Spleen (tissue), 7 donors: ENCODE measurements around the gene XRCC1.

Experiments
- POLR2A ChIP-seq, 3 donors: fragments of 450-650 bp; IDR thresholded peaks; one replicate each; pipeline ENCODE4 v1.5.1; 2017; ENCODE audit warnings: antibody characterized with exemption in 3 of 3, mild to moderate bottlenecking in 1 of 3
- TF ChIP-seq, protein P1 (sequence below), 11 experiments: fragments of 200-600 bp in 7 of 11; fragments of 450-650 bp in 4 of 11; sonication (generic) in 4 of 11; IDR thresholded peaks in 8 of 11; conservative IDR thresholded peaks in 3 of 11; 1 replicate in 7 of 11; 2 replicates in 4 of 11; pipeline versions ENCODE4 v1.4.0 to v1.8.0; 2016 to 2021; ENCODE audit warnings: antibody characterized with exemption in 11 of 11, inconsistent platforms in 4 of 11, mild to moderate bottlenecking in 1 of 11
- donor health status: DM: no; HTN: no; CAD: no; lungs with moderate emphysema.
- donor health status: DM: no; HTN: no; CAD: no.
- donor health status: DM: no; HTN: no; CAD: no.

DNA sequence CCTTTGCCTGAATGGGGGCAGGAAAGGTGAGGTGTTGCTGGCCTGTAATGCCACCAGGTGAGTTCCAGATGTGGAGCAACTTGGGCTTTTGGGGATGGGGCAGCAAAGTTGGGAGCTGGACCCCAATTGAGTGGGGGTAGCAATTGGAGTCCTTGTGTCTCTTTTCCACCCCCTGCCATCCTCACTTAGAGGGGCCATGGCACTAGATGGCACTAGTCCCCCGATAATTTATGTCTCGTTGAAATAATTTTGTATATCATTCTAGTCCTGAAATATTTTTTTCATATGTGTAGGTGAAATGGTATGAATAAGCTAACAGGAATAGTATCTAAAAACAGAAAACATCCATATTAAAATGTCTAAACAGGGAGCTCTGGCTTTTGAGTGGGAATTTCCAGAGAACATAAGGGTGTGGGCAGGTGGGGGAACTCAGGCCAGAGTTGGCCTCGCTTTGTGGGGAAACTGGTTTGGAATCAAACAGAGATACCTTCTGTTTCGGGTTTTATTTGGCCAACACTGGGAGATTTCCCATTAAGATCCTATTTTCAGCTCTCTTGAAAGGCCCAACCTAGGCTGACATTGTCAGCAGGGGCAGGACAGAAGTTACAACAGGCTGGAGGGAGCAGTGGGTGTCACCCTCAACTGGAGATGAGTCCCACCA is 24.4 kb upstream of the XRCC1 start:
- TF ChIP-seq, protein P1, sequence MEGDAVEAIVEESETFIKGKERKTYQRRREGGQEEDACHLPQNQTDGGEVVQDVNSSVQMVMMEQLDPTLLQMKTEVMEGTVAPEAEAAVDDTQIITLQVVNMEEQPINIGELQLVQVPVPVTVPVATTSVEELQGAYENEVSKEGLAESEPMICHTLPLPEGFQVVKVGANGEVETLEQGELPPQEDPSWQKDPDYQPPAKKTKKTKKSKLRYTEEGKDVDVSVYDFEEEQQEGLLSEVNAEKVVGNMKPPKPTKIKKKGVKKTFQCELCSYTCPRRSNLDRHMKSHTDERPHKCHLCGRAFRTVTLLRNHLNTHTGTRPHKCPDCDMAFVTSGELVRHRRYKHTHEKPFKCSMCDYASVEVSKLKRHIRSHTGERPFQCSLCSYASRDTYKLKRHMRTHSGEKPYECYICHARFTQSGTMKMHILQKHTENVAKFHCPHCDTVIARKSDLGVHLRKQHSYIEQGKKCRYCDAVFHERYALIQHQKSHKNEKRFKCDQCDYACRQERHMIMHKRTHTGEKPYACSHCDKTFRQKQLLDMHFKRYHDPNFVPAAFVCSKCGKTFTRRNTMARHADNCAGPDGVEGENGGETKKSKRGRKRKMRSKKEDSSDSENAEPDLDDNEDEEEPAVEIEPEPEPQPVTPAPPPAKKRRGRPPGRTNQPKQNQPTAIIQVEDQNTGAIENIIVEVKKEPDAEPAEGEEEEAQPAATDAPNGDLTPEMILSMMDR (IDR thresholded peaks at IDR 0.05 in 8 of 11, conservative IDR thresholded peaks at IDR 0.05 in 3 of 11): no peak
- no peak for TF ChIP-seq POLR2A (IDR thresholded peaks at IDR 0.05)
